K562 (cell line): ENCODE data around the gene ACTL10.

Experiments used
- ADNP ChIP-seq: fragments of 200-800 bp; sonication (Bioruptor generic); IDR thresholded peaks from 2 replicates; pipeline ENCODE4 v1.6.1; 2016; ENCODE audit warnings: missing genetic modification characterization, missing compliant biosample characterization
- CEBPB ChIP-seq: fragments of 450-650 bp; IDR thresholded peaks from 2 replicates; pipeline ENCODE4 v1.6.1; 2016; ENCODE audit warnings: missing genetic modification characterization, missing compliant biosample characterization
- CSDE1 ChIP-seq, 2 experiments: fragments of 450-650 bp; IDR thresholded peaks; 2 replicates each; pipeline ENCODE4 v1.6.1; 2016; ENCODE audit warnings: mild to moderate bottlenecking in 1 of 2
- ELF1 ChIP-seq: fragments of 200-800 bp; sonication (Bioruptor generic); IDR thresholded peaks from 2 replicates; pipeline ENCODE4 v1.6.1; 2016; ENCODE audit warnings: missing genetic modification characterization, missing compliant biosample characterization
- PHTF2 ChIP-seq: fragments of 250-450 bp; sonication (Bioruptor Pico); IDR thresholded peaks from 2 replicates; pipeline ENCODE4 v1.5.0; 2021; ENCODE audit warnings: mild to moderate bottlenecking
- RFX1 ChIP-seq: fragments of 450-650 bp; IDR thresholded peaks from 2 replicates; pipeline ENCODE4 v1.6.1; 2016; ENCODE audit warnings: mild to moderate bottlenecking, moderate library complexity
- ZNF311 ChIP-seq: fragments of 250-450 bp; sonication (Bioruptor Pico); IDR thresholded peaks from 2 replicates; pipeline ENCODE4 v1.4.0; 2020; ENCODE audit warnings: mild to moderate bottlenecking, moderate library complexity
- TF ChIP-seq, protein P1 (sequence below), 3 experiments: IDR thresholded peaks in 2 of 3; conservative IDR thresholded peaks in 1 of 3; 2 replicates each; pipeline ENCODE4 v1.5.1; 2011 to 2012; ENCODE audit warnings: low read length in 3 of 3, mild to moderate bottlenecking in 3 of 3, control low read depth in 2 of 3, improper control_type of control experiment in 1 of 3, inconsistent platforms in 1 of 3, low read depth in 1 of 3, mixed read lengths in 1 of 3, moderate library complexity in 1 of 3; ENCODE audit not compliant: insufficient read depth in 2 of 3
- TF ChIP-seq, protein P2 (sequence below), 2 experiments: fragments of 200-800 bp in 1 of 2; sonication (Bioruptor generic) in 1 of 2; sonication (generic) in 1 of 2; formaldehyde crosslinking in 1 of 2; IDR thresholded peaks in 1 of 2; conservative IDR thresholded peaks in 1 of 2; 2 replicates each; pipeline versions ENCODE4 v1.5.0 to v1.6.1; 2016 to 2020; ENCODE audit warnings: missing compliant biosample characterization in 1 of 2, missing genetic modification characterization in 1 of 2, missing genetic modification reagents in 1 of 2

DNA sequence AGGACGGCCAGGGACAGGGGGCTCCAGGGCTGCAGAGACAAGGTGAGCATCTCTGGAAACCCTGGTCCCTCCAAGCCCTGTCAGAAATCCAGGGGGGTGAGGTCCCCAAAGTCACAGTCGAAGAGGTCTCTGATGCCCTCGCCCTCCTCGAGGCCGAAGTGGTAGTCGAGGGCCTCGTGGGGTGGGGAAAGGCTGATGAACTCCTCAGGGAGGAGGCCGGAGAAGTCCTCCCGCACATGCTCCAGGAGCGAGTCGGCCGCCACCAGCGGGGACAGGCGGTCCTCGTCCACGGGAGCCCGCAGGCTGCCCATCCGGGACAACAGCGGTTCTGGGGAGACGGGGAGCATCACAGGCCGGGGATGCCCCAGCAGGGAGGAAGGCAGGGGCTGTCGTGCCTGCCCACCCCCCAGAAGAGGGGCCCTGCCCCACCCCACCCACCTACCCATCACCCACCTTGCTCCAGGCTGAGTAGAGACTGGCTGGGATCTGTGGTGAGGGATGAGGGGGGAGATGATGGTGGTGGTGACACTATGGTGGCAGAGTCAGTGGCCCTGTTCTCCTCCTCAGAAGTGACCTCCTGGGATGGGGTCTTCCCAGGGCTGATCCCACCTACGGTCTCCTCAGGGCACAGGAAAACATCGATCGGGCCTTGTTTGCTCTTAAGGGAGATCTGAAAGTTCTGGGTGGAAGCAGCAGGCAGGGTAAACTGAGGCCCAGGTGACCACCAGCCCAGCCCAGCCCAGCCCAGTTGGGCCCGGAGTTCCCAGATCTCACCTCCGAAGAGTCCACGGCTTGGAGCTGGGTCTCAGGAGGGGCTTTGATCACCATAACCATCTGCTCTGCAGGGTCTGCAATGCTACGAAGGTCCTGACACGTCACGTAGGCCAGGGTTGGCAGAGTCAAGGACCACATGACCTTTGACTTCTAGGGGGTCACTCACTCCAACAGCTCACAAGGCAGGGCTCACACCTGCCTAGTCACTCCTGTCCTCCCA is 10.2 kb downstream of the ACTL10 start:
- no peak for TF ChIP-seq ZNF311 (CRISPR knock-in tag)
- TF ChIP-seq, protein P1, sequence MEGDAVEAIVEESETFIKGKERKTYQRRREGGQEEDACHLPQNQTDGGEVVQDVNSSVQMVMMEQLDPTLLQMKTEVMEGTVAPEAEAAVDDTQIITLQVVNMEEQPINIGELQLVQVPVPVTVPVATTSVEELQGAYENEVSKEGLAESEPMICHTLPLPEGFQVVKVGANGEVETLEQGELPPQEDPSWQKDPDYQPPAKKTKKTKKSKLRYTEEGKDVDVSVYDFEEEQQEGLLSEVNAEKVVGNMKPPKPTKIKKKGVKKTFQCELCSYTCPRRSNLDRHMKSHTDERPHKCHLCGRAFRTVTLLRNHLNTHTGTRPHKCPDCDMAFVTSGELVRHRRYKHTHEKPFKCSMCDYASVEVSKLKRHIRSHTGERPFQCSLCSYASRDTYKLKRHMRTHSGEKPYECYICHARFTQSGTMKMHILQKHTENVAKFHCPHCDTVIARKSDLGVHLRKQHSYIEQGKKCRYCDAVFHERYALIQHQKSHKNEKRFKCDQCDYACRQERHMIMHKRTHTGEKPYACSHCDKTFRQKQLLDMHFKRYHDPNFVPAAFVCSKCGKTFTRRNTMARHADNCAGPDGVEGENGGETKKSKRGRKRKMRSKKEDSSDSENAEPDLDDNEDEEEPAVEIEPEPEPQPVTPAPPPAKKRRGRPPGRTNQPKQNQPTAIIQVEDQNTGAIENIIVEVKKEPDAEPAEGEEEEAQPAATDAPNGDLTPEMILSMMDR (IDR thresholded peaks at IDR 0.05 in 2 of 3, conservative IDR thresholded peaks at IDR 0.05 in 1 of 3; ENCODE audit: insufficient read depth in 2 of 3, low read depth in 1 of 3, low read length in 3 of 3): no peak
- no peak for TF ChIP-seq ADNP (tag)
- no peak for TF ChIP-seq ELF1
- TF ChIP-seq CSDE1 (IDR thresholded peaks at IDR 0.05): no peak
- TF ChIP-seq CEBPB (tag): no peak
- no peak for TF ChIP-seq PHTF2
- TF ChIP-seq, protein P2, sequence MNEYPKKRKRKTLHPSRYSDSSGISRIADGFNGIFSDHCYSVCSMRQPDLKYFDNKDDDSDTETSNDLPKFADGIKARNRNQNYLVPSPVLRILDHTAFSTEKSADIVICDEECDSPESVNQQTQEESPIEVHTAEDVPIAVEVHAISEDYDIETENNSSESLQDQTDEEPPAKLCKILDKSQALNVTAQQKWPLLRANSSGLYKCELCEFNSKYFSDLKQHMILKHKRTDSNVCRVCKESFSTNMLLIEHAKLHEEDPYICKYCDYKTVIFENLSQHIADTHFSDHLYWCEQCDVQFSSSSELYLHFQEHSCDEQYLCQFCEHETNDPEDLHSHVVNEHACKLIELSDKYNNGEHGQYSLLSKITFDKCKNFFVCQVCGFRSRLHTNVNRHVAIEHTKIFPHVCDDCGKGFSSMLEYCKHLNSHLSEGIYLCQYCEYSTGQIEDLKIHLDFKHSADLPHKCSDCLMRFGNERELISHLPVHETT (CRISPR knock-in tag; conservative IDR thresholded peaks at IDR 0.05 in 1 of 2, IDR thresholded peaks at IDR 0.05 in 1 of 2): no peak
- TF ChIP-seq RFX1: no peak
